HEK293T (cell line): ENCODE measurements around the gene MOV10L1.

Experiments
- FOXK2 ChIP-seq: fragments of 450-650 bp; IDR thresholded peaks from 2 replicates; pipeline ENCODE4 v1.6.1; 2016; ENCODE audit warnings: mild to moderate bottlenecking
- SP1 ChIP-seq: fragments of 450-650 bp; IDR thresholded peaks from 2 replicates; pipeline ENCODE4 v1.6.1; 2017
- TARDBP ChIP-seq: fragments of 450-650 bp; IDR thresholded peaks from 2 replicates; pipeline ENCODE4 v1.6.1; 2016
- ZNF384 ChIP-seq: fragments of 450-650 bp; IDR thresholded peaks from 2 replicates; pipeline ENCODE4 v1.6.1; 2016

DNA sequence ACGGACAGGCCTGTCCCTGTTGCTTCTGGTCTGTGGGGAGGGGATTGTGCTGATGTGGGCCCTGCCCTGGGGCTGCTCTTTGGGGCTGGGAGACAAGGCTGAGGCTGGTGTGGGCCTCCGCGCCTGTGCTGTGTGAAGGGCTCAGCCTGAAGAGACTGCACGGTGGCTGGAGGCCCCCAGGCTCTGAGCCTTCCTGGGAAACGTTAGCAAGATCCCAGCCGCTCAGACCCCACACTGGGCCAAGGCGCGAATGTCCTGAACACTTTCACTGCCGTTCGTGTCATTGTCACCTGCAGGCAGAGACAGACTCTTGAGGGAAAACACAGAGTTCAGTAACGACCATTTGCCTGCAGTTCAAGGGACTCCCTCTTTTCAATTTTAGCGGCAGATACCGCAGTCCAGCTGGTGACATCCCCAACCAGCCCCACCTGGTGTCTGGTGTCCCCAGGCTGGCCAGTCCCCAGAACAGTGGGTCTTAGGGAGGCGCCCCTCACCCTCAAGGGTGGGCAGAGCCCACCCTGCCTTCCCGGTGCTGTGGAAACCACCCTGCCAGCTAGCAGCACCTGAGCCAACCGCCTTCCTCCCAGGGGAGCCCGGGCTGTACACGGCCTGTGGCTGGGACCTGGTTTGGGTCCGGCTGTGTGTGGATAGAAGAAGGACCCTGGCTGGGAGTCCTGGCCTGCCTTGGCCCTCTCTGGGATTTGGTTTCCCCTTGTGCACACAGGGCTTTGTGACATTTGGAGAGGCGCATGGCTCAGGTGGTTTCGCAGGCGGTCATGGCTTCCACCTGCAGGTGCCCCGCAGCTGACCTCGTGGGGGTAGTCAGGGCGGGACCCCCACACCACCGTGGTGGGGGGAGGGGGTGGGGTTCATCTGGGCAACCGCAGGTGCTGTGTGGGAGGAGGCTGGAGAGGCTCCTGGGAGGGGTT is 86.4 kb downstream of the MOV10L1 start:
- no peak for TF ChIP-seq SP1
- TF ChIP-seq TARDBP = no peak
- TF ChIP-seq ZNF384 = no peak
- no peak for TF ChIP-seq FOXK2
